HUES64 (cell line): ENCODE data around the gene SYTL1.
A peak's percentile ranks its signal among the peaks of the same experiment; 100 is the strongest.

Experiments
- H3K27ac ChIP-seq: 2 replicates; pipeline ENCODE4 v1.7.0; 2013; ENCODE audit warnings: low read depth, low read length, inconsistent platforms
- H3K27me3 ChIP-seq: 2 replicates; pipeline ENCODE4 v1.6.1; 2013; ENCODE audit warnings: mild to moderate bottlenecking, low read length; ENCODE audit not compliant: insufficient read depth
- H3K36me3 ChIP-seq: 2 replicates; pipeline ENCODE4 v1.6.1; 2013; ENCODE audit warnings: mild to moderate bottlenecking, low read length; ENCODE audit not compliant: insufficient read depth
- H3K4me1 ChIP-seq: 2 replicates; pipeline ENCODE4 v1.6.1; 2013; ENCODE audit warnings: mild to moderate bottlenecking, low read length, moderate library complexity; ENCODE audit not compliant: insufficient read depth
- H3K4me3 ChIP-seq: 2 replicates; pipeline ENCODE4 v1.5.1; 2013; ENCODE audit warnings: mild to moderate bottlenecking, low read length, moderate library complexity
- H3K9ac ChIP-seq: 2 replicates; pipeline ENCODE4 v1.6.1; 2013; ENCODE audit warnings: mild to moderate bottlenecking, low read depth, low read length
- H3K9me3 ChIP-seq: 2 replicates; pipeline ENCODE4 v1.6.1; 2013; ENCODE audit warnings: low read depth, low read length; ENCODE audit not compliant: insufficient read depth
- WGBS: fragments of 150-250, 120-280 bp; methylation state at CpG from one replicate; pipeline ENCODE4 v1.1.7; 2013; ENCODE audit warnings: missing lambda C conversion rate; 5-methylcytosine and 5-hydroxymethylcytosine counted together

SYTL1 gene

GRCh38 chr1:27392778-27393635, 51.2 kb downstream of the SYTL1 start:
- H3K27me3 ChIP-seq, result no peaks in the 10 kb centered on the region
- H3K9me3 ChIP-seq, result no peaks in the 10 kb centered on the region
- peak overlapping the region; percentile 89 for H3K9ac ChIP-seq
- H3K4me1 ChIP-seq, result peaks cover 3% of the 10 kb centered on the region
- no peaks in the 10 kb centered on the region for H3K36me3 ChIP-seq
- H3K27ac ChIP-seq, result peak overlapping the region; percentile 73; the same call in 1 of the 2 replicates
- 17% methylated on average over 30 of the region's 30 CpGs for WGBS
- peak overlapping the region; percentile 84 for H3K4me3 ChIP-seq

DNA sequence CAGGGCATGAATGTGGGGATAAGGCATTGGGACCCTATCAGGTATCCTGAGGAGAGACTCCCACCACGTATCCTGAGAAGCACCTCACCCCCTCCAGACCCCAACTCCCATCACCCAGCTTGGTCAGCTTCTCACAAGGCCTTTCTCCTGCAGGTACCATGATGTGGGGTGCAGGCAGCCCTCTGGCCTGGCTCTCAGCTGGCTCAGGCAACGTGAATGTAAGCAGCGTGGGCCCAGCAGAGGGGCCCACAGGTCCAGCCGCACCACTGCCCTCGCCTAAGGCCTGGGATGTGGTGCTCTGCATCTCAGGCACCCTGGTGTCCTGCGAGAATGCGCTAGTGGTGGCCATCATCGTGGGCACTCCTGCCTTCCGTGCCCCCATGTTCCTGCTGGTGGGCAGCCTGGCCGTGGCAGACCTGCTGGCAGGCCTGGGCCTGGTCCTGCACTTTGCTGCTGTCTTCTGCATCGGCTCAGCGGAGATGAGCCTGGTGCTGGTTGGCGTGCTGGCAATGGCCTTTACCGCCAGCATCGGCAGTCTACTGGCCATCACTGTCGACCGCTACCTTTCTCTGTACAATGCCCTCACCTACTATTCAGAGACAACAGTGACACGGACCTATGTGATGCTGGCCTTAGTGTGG, 51.9 kb downstream of the SYTL1 start:
- Histone ChIP-seq H3K36me3 (no peaks in the 10 kb centered on the region), H3K4me1 (peaks cover 9% of the 10 kb centered on the region), H3K9me3 (no peaks in the 10 kb centered on the region), H3K4me3 (peak overlapping the region; percentile 84), H3K27me3 (no peaks in the 10 kb centered on the region), H3K9ac (no peak overlapping the region), H3K27ac (no peak overlapping the region)
- 95% methylated on average over 18 of the region's 18 CpGs for WGBS

- no peaks in the 10 kb centered on the region for H3K36me3 ChIP-seq
- no peak overlapping the region for H3K27ac ChIP-seq
- no peak overlapping the region for H3K9ac ChIP-seq
- H3K9me3 ChIP-seq, result no peaks in the 10 kb centered on the region
- H3K27me3 ChIP-seq, result no peaks in the 10 kb centered on the region
- no peak overlapping the region for H3K4me3 ChIP-seq
- WGBS, result 95% methylated on average over 9 of the region's 9 CpGs
- H3K4me1 ChIP-seq, result peaks cover 13% of the 10 kb centered on the region
Observed at GRCh38 chr1:27394282-27394658, 52.4 kb downstream of the SYTL1 start.

- H3K4me1 ChIP-seq, result peaks cover 13% of the 10 kb centered on the region
- no peaks in the 10 kb centered on the region for H3K27me3 ChIP-seq
- H3K27ac ChIP-seq, result no peak overlapping the region
- no peaks in the 10 kb centered on the region for H3K9me3 ChIP-seq
- H3K4me3 ChIP-seq, result no peak overlapping the region
- WGBS, result 89% methylated on average over 1 of the region's 1 CpG
- no peaks in the 10 kb centered on the region for H3K36me3 ChIP-seq
- no peak overlapping the region for H3K9ac ChIP-seq
Observed at GRCh38 chr1:27394925-27395324, 53.1 kb downstream of the SYTL1 start.

DNA sequence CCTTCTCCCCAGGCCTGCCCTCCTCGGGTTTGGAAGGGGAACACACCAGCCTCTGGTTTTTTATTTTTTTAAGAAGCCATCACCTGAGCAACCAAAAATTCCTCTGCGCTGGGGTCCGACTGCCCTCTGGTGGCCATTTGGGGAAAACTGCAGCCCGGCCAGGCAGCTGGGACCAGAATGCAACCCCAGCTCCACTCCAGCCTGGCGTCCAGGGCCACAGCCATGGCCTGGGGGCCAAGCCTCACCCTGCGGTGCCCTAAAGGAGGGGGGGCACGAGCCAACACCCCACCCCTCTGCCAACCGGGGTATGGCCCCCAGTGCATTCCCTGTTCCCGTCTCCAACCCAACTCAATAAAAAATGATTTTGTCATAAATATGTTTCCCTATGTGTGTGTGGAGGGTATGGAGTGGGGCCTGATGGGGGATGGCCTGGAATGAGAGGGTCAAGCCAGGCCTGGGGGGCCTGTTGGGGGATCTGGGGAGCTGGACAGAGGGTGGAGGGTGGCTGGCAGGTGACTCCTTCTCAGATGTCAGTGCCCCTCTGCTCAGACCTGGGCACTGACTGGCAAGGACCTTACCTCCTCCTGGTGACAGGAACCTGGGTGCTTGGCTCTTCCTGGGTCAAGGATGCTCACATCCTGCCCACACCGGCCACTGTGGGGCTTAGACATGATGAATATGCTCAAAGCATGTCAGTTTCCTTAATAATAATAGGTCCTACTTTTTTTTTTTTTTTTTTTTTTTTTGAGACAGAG, 53.8 kb downstream of the SYTL1 start:
- Histone ChIP-seq H3K9ac (no peak overlapping the region), H3K36me3 (no peaks in the 10 kb centered on the region), H3K4me3 (no peak overlapping the region), H3K27me3 (no peaks in the 10 kb centered on the region), H3K9me3 (no peaks in the 10 kb centered on the region), H3K27ac (no peak overlapping the region), H3K4me1 (peaks cover 13% of the 10 kb centered on the region)
- 12% methylated on average over 8 of the region's 10 CpGs for WGBS

- Histone ChIP-seq H3K27me3 (no peaks in the 10 kb centered on the region), H3K9me3 (no peaks in the 10 kb centered on the region), H3K4me3 (no peak overlapping the region), H3K36me3 (no peaks in the 10 kb centered on the region), H3K4me1 (peaks cover 13% of the 10 kb centered on the region), H3K9ac (no peak overlapping the region), H3K27ac (no peak overlapping the region)
- 93% methylated on average over 3 of the region's 3 CpGs for WGBS
Observed at GRCh38 chr1:27397110-27397509, 55.3 kb downstream of the SYTL1 start.

- no peaks in the 10 kb centered on the region for H3K36me3 ChIP-seq
- H3K27ac ChIP-seq, result no peak overlapping the region
- no peaks in the 10 kb centered on the region for H3K27me3 ChIP-seq
- peaks cover 17% of the 10 kb centered on the region for H3K4me1 ChIP-seq
- no peak overlapping the region for H3K4me3 ChIP-seq
- no peak overlapping the region for H3K9ac ChIP-seq
- H3K9me3 ChIP-seq, result no peaks in the 10 kb centered on the region
- WGBS, result 72% methylated on average over 7 of the region's 7 CpGs
Observed at GRCh38 chr1:27397749-27398148, 55.9 kb downstream of the SYTL1 start.

GRCh38 chr1:27398405-27399149, 56.8 kb downstream of the SYTL1 start:
- Histone ChIP-seq H3K9me3 (no peaks in the 10 kb centered on the region), H3K4me1 (peaks cover 24% of the 10 kb centered on the region), H3K27ac (no peak overlapping the region), H3K9ac (no peak overlapping the region), H3K36me3 (no peaks in the 10 kb centered on the region), H3K4me3 (no peak overlapping the region), H3K27me3 (no peaks in the 10 kb centered on the region)
- 81% methylated on average over 4 of the region's 4 CpGs for WGBS

DNA sequence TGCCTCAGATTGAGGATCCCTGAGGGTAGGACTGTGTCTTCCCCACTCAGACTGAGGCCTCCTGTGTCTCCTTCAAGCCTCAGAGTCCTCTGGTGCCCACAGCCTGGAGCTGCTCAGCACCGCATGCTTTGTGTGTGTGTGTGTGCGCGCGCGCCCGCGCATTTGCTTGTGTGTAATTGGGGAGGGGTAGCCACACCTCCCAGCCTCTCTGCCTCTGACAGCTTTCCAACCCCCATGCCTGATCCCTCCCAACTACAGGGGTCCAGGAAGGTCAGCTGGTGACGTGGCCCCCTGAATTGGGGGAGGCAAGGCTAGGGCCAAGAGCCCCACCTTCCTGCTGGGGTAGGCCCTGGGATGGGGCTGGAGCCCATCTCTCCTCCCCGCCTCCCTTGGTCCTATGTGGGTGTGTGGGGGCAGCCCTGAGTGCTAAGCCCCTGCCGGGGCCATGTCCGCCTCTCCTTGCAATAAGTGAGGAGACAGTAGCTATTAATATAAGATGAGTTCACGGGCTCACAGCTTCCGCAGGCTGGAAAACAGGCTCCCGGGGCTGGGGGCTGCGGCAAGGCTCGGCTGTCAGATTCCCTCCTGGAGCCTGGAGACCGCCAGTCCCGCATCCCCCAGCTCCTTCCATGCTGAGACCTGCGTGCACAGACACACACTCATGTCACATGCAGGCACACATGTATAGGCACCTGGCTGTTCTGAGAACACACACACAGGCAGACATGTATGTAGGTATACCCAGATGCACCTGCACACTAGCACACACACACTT, 57.6 kb downstream of the SYTL1 start:
- 90% methylated on average over 13 of the region's 19 CpGs for WGBS
- H3K27ac ChIP-seq, result no peak overlapping the region
- H3K9me3 ChIP-seq, result no peaks in the 10 kb centered on the region

More for the DNA sequence above, 57.6 kb downstream of the SYTL1 start:
- H3K27me3 ChIP-seq, result no peaks in the 10 kb centered on the region
- peaks cover 32% of the 10 kb centered on the region for H3K4me1 ChIP-seq
- H3K4me3 ChIP-seq, result no peak overlapping the region
- no peaks in the 10 kb centered on the region for H3K36me3 ChIP-seq
- H3K9ac ChIP-seq, result no peak overlapping the region
